ENCODE results near the gene BMP8A. TPM values are rescaled to one million over a fixed set of nuclear protein-coding genes. Genes with fewer than 3 reads are reported as not detected.

The BMP8A gene
- total RNA-seq, 2 experiments from 2014 or later = not detected

- H3K36me3 Mint-ChIP-seq = peaks cover 71% of the 10 kb centered on the region
- intact Hi-C loops (cut with micrococcal nuclease) = no loop called here
- peaks cover 46% of the 10 kb centered on the region for H3K4me1 Mint-ChIP-seq (ENCODE audit: low read depth)
- ChIA-PET POLR2A (interaction anchor here (1.4 to 1.5 kb wide), 2 partner anchors 166 to 466 kb away, joined by 3 to 4 read pairs; partner anchors contain the start of gene PPIE), CTCF (interaction anchor here (0.7 to 0.9 kb wide), 2 partner anchors 82 to 86 kb away, joined by 3 read pairs; no protein-coding TSS in a partner anchor)
- H3K27ac Mint-ChIP-seq = no peak overlapping the region
- H3K4me3 Mint-ChIP-seq = peak overlapping the region; percentile 91
- DNase-seq = no peak
- H3K27me3 Mint-ChIP-seq = no peaks in the 10 kb centered on the region
- H3K9me3 Mint-ChIP-seq = no peaks in the 10 kb centered on the region
Observed at GRCh38 chr1:39572379-39573096, 81.1 kb downstream of the BMP8A start.

GRCh38 chr1:39573097-39573465 is 81.6 kb downstream of the BMP8A start:
- Mint-ChIP-seq H3K27ac (peak overlapping the region; percentile 64), H3K4me3 (peak overlapping the region; percentile 91), H3K36me3 (peaks cover 67% of the 10 kb centered on the region), H3K4me1 (ENCODE audit: low read depth) (peaks cover 46% of the 10 kb centered on the region), H3K27me3 (no peaks in the 10 kb centered on the region), H3K9me3 (no peaks in the 10 kb centered on the region)
- intact Hi-C loops (cut with micrococcal nuclease) = no loop called here
- POLR2A ChIA-PET = interaction anchor here (1.4 to 1.5 kb wide), 2 partner anchors 166 to 467 kb away, joined by 3 to 4 read pairs; partner anchors contain the start of gene PPIE
- CTCF ChIA-PET = interaction anchor here (0.7 to 4.4 kb wide), 3 partner anchors 33 to 86 kb away, joined by 3 to 25 read pairs (median 14); no protein-coding TSS in a partner anchor
- DNase-seq = no peak

DNA sequence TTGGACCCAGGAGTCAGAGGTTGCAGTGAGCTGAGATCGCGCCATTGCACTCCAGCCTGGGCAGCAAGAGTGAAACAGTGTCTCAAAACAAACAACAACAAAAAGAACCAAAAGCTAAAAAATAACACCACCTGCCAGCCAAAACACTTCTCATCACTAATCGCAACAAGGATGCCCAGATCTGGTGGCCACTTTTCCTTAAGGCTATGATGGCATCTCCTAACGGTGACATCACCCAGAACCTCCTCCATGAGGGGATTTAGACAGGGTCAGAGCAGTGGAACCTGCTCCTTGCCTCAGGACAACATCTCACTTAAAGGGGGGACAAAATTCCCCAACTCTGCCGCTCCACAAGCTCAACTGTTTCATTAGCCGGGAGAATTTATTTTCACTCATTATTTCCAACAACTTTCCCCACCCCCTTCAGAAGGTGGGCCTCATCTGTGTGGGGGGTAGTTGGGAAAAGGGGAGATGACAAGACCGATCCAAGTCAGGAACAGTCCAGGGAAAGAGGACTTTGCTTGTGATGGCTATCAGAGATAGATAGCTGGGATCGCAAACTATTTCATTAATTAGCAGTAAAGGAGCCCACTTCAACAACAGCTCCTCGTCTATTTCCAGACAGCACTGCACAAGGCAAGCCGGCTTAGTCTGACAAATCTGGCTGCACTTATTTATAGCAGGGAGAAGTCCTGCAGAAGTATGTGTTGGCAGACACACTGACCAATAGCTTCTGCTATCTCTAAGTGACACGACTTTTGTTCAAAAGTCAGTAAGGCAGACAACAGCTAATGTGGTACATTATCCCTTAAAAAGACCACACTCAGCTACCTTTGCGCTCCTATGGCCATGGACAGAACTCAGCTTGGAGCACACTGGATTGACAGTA is 82.5 kb downstream of the BMP8A start:
- peaks cover 46% of the 10 kb centered on the region for H3K4me1 Mint-ChIP-seq (ENCODE audit: low read depth)
- no peak for DNase-seq
- H3K27ac Mint-ChIP-seq = peak overlapping the region; percentile 64
- no peaks in the 10 kb centered on the region for H3K9me3 Mint-ChIP-seq
- intact Hi-C loops (cut with micrococcal nuclease) = no loop called here
- peak overlapping the region; percentile 91 for H3K4me3 Mint-ChIP-seq
- no peaks in the 10 kb centered on the region for H3K27me3 Mint-ChIP-seq
- POLR2A ChIA-PET = interaction anchor here (0.7 to 1.5 kb wide), 3 partner anchors 13 to 467 kb away, joined by 3 read pairs; no protein-coding TSS in a partner anchor
- CTCF ChIA-PET = interaction anchor here (0.9 to 4.4 kb wide), 5 partner anchors 10 to 85 kb away, joined by 3 to 25 read pairs (median 6); no protein-coding TSS in a partner anchor
- H3K36me3 Mint-ChIP-seq = peaks cover 59% of the 10 kb centered on the region

GRCh38 chr1:39574646-39575045 is 83.2 kb downstream of the BMP8A start:
- H3K4me1 Mint-ChIP-seq (ENCODE audit: low read depth) = peaks cover 46% of the 10 kb centered on the region
- ChIA-PET CTCF (interaction anchor here (0.9 to 4.4 kb wide), 7 partner anchors 9 to 84 kb away, joined by 3 to 25 read pairs (median 6); no protein-coding TSS in a partner anchor), POLR2A (interaction anchor here (1.3 to 1.6 kb wide), 3 partner anchors 13 to 471 kb away, joined by 3 read pairs; no protein-coding TSS in a partner anchor)
- H3K4me3 Mint-ChIP-seq = peak overlapping the region; percentile 91
- intact Hi-C loops (cut with micrococcal nuclease) = loop anchor here (5.0 kb wide), 1 partner anchor 382 kb away; no protein-coding TSS in a partner anchor
- no peaks in the 10 kb centered on the region for H3K27me3 Mint-ChIP-seq
- H3K9me3 Mint-ChIP-seq = no peaks in the 10 kb centered on the region
- DNase-seq = no peak
- peak overlapping the region; percentile 86 for H3K27ac Mint-ChIP-seq
- peaks cover 56% of the 10 kb centered on the region for H3K36me3 Mint-ChIP-seq

Other genes with a start within 250 kb of the BMP8A start
- gene PABPC4, start 85.2 kb downstream of the BMP8A start, total RNA-seq = 100 to 1,000 TPM; 261 to 265 TPM
- gene HEYL, start 148.0 kb downstream of the BMP8A start, total RNA-seq = under 1 TPM; 0.19 TPM
- not detected for gene NT5C1A, start 180.5 kb downstream of the BMP8A start, total RNA-seq
- gene HPCAL4, start 199.8 kb downstream of the BMP8A start, total RNA-seq = under 1 TPM; 0.43 to 0.61 TPM
- gene PPIE, start 247.2 kb downstream of the BMP8A start, total RNA-seq = 10 to 100 TPM; 64.1 to 68.7 TPM

Measured in activated CD4-positive, alpha-beta memory T cell treated with anti-CD3 and anti-CD28 coated beads for 36 hours (primary cell).